Esophagus squamous epithelium (tissue), 4 donors: ENCODE measurements around the gene FKBP10.

Experiments
- POLR2A ChIP-seq, 4 donors: fragments of 450-650 bp; IDR thresholded peaks; one replicate each; pipeline ENCODE4 v1.6.1; 2017; ENCODE audit warnings: antibody characterized with exemption in 4 of 4, mild to moderate bottlenecking in 4 of 4, moderate library complexity in 3 of 4
- TF ChIP-seq, protein P1 (sequence below), 6 experiments: fragments of 450-650 bp in 4 of 6; fragments of 200-600 bp in 2 of 6; sonication (generic) in 2 of 6; IDR thresholded peaks; one replicate each; pipeline ENCODE4 v1.5.1; 2016 to 2019; ENCODE audit warnings: antibody characterized with exemption in 6 of 6, mild to moderate bottlenecking in 4 of 6, moderate library complexity in 4 of 6

DNA sequence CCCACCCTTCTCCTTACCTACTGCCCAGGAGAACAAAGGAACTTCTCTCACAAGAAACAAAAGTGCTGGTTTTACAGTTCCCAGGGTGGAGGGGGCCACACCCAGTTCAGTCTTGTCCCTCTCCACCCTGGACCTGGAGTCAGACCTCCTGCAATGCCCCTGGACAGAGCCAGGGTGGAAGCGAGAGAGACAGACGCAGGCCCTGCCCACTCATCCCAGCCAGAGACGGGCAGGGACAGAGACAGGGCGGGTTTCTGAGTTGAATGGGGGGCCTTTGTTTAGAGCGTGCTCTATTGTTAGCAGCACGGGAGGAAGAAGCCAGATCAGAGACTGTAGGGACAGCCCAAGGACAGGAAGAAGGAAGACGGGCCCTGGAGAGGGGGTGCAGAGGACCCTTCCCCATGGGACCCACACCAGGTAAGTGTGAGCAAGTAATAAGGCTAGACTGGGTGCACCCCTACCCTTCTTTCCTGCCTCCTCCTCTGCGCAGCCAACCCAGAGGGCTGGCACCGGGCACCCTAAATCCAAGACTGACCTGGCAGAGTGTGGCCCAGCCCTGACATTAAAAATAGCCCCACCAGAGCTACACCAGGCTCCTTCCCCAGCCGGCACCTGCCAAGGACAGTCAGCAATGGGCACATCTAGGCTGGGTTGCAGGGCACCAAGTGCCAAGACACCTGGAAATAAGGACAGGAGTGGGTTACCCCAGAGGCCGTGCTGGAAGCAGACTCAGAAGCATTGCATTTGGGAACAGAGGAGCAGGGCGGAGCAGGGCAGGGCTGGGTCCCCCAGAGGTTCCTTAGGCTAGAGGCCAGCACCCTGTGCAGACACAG is 37.2 kb upstream of the FKBP10 start:
- TF ChIP-seq, protein P1, sequence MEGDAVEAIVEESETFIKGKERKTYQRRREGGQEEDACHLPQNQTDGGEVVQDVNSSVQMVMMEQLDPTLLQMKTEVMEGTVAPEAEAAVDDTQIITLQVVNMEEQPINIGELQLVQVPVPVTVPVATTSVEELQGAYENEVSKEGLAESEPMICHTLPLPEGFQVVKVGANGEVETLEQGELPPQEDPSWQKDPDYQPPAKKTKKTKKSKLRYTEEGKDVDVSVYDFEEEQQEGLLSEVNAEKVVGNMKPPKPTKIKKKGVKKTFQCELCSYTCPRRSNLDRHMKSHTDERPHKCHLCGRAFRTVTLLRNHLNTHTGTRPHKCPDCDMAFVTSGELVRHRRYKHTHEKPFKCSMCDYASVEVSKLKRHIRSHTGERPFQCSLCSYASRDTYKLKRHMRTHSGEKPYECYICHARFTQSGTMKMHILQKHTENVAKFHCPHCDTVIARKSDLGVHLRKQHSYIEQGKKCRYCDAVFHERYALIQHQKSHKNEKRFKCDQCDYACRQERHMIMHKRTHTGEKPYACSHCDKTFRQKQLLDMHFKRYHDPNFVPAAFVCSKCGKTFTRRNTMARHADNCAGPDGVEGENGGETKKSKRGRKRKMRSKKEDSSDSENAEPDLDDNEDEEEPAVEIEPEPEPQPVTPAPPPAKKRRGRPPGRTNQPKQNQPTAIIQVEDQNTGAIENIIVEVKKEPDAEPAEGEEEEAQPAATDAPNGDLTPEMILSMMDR (IDR thresholded peaks at IDR 0.05) = no peak
- TF ChIP-seq POLR2A (IDR thresholded peaks at IDR 0.05) = peak in 1 of 4 donors; percentile 26
